ENCODE results near the gene PRICKLE1.

DNA sequence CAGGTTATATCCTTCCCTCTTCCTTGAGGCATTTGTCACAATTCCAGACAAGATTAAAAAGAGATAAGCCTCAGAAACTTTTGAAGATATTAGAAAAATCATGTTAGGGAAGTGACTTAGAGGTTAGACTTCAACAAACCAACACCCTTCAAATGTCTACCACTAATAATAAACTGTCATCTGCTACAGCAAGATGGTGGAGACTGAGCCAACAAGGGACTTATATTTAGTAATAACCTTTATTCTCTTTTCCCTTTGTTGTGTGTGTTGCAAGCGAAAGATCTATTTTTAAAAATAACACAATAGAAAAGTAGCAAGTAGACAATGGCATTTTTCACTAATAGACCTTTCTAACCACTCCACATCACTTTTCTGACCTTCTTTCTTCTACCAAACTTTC lies 28.6 kb downstream of the PRICKLE1 start:
- TF ChIP-seq POLR2A (IDR thresholded peaks at IDR 0.05) (no peak), CTCF (IDR thresholded peaks at IDR 0.05) (no peak)

Data from uterus (tissue), 2 donors.